DND-41 (cell line): Measurements from ENCODE around the gene VAMP2.
A peak's percentile ranks its signal among the peaks of the same experiment; 100 is the strongest.

Experiments used
- ATAC-seq: fragments of 200-7000 bp; cut with Tn5 transposase; 3 replicates; pipeline ENCODE4 v1.9.1; 2021; ENCODE audit warnings: low read depth; ENCODE audit not compliant: insufficient read depth
- DNase-seq: peaks from one replicate; pipeline ENCODE4 v3.0.0-alpha.2; 2020
- H2AFZ ChIP-seq: 2 replicates; pipeline ENCODE4 v1.6.0; 2012; ENCODE audit warnings: low read depth, low read length
- H3K27ac ChIP-seq: 2 replicates; pipeline ENCODE4 v1.5.1; 2012; ENCODE audit warnings: low read length, inconsistent platforms
- H3K27me3 ChIP-seq: fragments of 200-600 bp; sonication (generic); 2 replicates; pipeline ENCODE4 v1.6.0; 2012; ENCODE audit warnings: low read length, mild to moderate bottlenecking, inconsistent platforms; ENCODE audit not compliant: insufficient read depth, poor library complexity
- H3K36me3 ChIP-seq: 2 replicates; pipeline ENCODE4 v1.5.1; 2012; ENCODE audit warnings: low read length, inconsistent platforms; ENCODE audit not compliant: insufficient read depth
- H3K4me1 ChIP-seq: 2 replicates; pipeline ENCODE4 v1.5.1; 2012; ENCODE audit warnings: mild to moderate bottlenecking, low read length; ENCODE audit not compliant: insufficient read depth
- H3K4me2 ChIP-seq: 2 replicates; pipeline ENCODE4 v1.6.0; 2012; ENCODE audit warnings: mild to moderate bottlenecking, moderate library complexity, low read length, inconsistent platforms; ENCODE audit not compliant: insufficient read depth
- H3K4me3 ChIP-seq, 2 experiments: fragments of 200-600 bp in 1 of 2; shearing (Covaris generic) in 1 of 2; 2 replicates each; pipeline ENCODE4 v1.5.1; 2012 to 2016; ENCODE audit warnings: inconsistent platforms in 2 of 2, low read length in 2 of 2, mild to moderate bottlenecking in 2 of 2, low read depth in 1 of 2, moderate library complexity in 1 of 2
- H3K79me2 ChIP-seq: 2 replicates; pipeline ENCODE4 v1.6.0; 2012; ENCODE audit warnings: low read length, inconsistent platforms; ENCODE audit not compliant: insufficient read depth
- H3K9ac ChIP-seq: 2 replicates; pipeline ENCODE4 v1.6.0; 2012; ENCODE audit warnings: low read depth, mild to moderate bottlenecking, inconsistent platforms, low read length, moderate library complexity
- H3K9me3 ChIP-seq: 2 replicates; pipeline ENCODE4 v1.5.1; 2012; ENCODE audit warnings: low read length, moderate library complexity, mild to moderate bottlenecking, inconsistent platforms; ENCODE audit not compliant: insufficient read depth, severe bottlenecking
- H4K20me1 ChIP-seq: 2 replicates; pipeline ENCODE4 v1.6.0; 2012; ENCODE audit warnings: low read length; ENCODE audit not compliant: insufficient read depth
- CTCF ChIP-seq: IDR thresholded peaks from 2 replicates; pipeline ENCODE4 v1.5.1; 2012; ENCODE audit warnings: borderline replicate concordance, low read length, moderate library complexity, mild to moderate bottlenecking; ENCODE audit not compliant: poor library complexity, severe bottlenecking; ENCODE audit errors: extremely low read depth
- EZH2 ChIP-seq: IDR thresholded peaks from 3 replicates; pipeline ENCODE4 v1.6.1; 2012; ENCODE audit warnings: borderline replicate concordance, low read depth, mild to moderate bottlenecking, moderate library complexity, low read length, inconsistent platforms; ENCODE audit not compliant: severe bottlenecking

Gene VAMP2

DNA sequence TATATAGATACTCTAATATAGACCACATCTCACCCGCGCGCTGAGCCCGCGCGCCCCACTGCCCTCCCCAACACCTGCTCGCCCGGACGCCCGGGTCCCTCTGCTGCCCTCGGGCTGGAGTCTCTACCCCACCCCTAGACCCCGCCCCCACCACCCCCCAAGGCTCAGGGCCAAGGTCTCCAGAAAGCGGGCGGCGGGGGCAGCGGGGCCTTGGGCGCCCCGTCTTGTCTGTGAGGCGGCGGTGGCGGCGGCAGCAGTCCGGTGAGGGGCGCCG is 41.4 kb downstream of the VAMP2 start:
- H3K9ac ChIP-seq, result peak overlapping the region; percentile 44
- H3K27ac ChIP-seq, result no peak overlapping the region
- H3K36me3 ChIP-seq, result no peaks in the 10 kb centered on the region
- H3K4me1 ChIP-seq, result peaks cover 86% of the 10 kb centered on the region
- ATAC-seq (no peak), DNase-seq (no peak)
- no peaks in the 10 kb centered on the region for H3K79me2 ChIP-seq
- no peaks in the 10 kb centered on the region for H3K9me3 ChIP-seq
- TF ChIP-seq CTCF (no peak), EZH2 (no peak)
- peak overlapping the region; percentile 100 for H3K4me2 ChIP-seq
- peaks cover 63% of the 10 kb centered on the region for H3K27me3 ChIP-seq
- H3K4me3 ChIP-seq, result peak overlapping the region; percentile 22 to 98; a peak in 3 of 4 replicates
- H2AFZ ChIP-seq, result no peak overlapping the region
- peaks cover 30% of the 10 kb centered on the region; the same call in 1 of the 2 replicates for H4K20me1 ChIP-seq

DNA sequence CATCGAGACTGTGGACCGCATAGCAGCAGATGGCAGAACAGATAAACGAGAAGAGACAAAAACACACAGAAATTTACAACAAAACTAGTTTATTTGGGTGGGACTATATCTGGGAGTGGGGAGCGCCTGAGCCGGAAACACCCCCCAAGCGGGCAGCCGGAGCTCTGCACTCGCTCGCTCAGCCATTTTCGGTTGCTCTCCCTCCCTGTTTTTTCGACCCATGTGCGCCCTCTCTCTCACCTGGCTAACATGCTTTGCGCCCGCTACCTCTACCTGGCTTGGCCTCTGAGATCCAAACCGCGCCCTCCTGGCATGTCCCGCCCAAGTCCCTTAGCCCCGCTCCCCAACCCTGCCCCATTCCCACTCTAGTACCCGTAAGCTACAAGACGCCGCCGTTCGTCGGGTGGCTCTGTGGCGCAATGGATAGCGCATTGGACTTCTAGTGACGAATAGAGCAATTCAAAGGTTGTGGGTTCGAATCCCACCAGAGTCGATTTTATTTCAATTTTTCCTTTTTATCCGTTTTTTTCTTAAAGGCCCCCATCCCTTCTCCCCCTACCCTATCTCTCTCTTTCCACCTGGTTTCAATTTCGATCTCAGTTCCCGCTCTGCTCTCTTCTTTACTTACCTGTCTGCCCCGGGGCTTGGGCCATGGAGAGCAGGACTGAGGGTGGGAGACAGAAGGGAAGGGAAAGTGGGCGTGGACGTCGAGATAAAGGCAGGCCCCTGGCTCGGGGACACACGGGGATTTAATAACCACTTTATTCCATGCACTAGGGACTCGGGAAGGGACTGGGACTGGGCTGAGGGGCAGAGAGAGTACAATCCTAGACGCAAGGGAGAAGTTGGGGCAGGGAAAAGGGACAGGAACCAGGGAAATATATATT is 42.0 kb downstream of the VAMP2 start:
- Histone ChIP-seq H2AFZ (peak overlapping the region; percentile 44; the same call in 1 of the 2 replicates), H3K79me2 (no peaks in the 10 kb centered on the region), H3K4me1 (peaks cover 81% of the 10 kb centered on the region), H4K20me1 (peaks cover 30% of the 10 kb centered on the region; the same call in 1 of the 2 replicates), H3K4me3 (peak overlapping the region; percentile 22 to 98; a peak in 3 of 4 replicates), H3K27ac (peak overlapping the region; percentile 5), H3K36me3 (no peaks in the 10 kb centered on the region), H3K9ac (peak overlapping the region; percentile 44), H3K9me3 (no peaks in the 10 kb centered on the region), H3K4me2 (peak overlapping the region; percentile 100), H3K27me3 (peaks cover 69% of the 10 kb centered on the region)
- TF ChIP-seq EZH2 (no peak), CTCF (peak; percentile 56)
- ATAC-seq, result peak; percentile 23
- DNase-seq, result peak; percentile 70

DNA sequence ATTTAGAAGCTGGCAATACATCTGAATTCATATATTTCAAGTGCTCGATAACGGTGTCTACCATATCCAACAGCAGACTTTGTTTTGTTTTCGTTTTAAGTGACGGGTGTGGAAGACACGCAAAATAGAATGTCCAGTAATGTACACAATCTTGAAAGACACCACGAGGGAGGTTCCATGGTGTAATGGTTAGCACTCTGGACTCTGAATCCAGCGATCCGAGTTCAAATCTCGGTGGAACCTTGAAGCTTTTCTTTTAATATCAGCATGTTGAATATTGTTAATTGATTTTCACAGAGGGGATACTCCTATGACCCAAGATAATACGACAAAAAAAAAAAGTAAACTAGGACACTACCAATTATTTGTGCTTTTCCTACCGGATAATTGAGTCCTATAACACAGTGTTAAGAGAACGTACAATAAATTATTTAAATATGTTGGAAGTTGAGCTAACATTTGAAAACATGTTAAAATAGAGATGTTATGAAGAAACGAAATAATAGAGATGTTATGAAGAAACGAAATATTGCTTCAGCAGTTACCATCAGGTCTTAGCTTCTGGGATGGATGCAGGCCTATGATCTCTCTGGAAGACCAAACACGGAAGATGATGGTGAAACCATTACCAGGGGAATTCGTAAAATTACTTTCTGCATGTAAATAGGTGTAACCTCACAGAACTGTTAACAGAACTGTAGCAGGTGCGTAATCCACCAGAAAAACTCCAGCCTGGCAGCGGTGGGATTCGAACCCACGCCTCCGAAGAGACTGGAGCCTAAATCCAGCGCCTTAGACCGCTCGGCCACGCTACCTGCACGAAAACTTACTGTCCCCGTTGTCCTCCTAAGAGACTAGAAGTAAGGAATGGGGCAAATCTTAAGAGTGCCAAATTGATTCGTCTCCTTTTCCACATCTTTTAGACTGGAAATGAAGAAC is 42.9 kb downstream of the VAMP2 start:
- TF ChIP-seq EZH2 (no peak), CTCF (no peak)
- DNase-seq (peak; percentile 90), ATAC-seq (peak; percentile 47)
- Histone ChIP-seq H3K9me3 (no peaks in the 10 kb centered on the region), H3K4me1 (peaks cover 73% of the 10 kb centered on the region), H3K36me3 (no peaks in the 10 kb centered on the region), H3K4me3 (peak overlapping the region; percentile 83 to 98), H3K4me2 (peak overlapping the region; percentile 100), H3K9ac (peak overlapping the region; percentile 76), H2AFZ (peak overlapping the region; percentile 44; the same call in 1 of the 2 replicates), H3K79me2 (no peaks in the 10 kb centered on the region), H3K27ac (peak overlapping the region; percentile 74), H3K27me3 (peaks cover 71% of the 10 kb centered on the region), H4K20me1 (peaks cover 24% of the 10 kb centered on the region; the same call in 1 of the 2 replicates)
